Epithelial cell of prostate (primary cell): ENCODE results near the gene GREB1.

Source experiments
- DNase-seq: peaks from one replicate; pipeline ENCODE4 v3.0.0-alpha.2; 2011; ENCODE audit warnings: low read depth, low spot score
- H3K27ac ChIP-seq: fragments of 450-650 bp; 2 replicates; pipeline ENCODE4 v1.5.1; 2017; ENCODE audit warnings: mild to moderate bottlenecking

Gene GREB1

DNA sequence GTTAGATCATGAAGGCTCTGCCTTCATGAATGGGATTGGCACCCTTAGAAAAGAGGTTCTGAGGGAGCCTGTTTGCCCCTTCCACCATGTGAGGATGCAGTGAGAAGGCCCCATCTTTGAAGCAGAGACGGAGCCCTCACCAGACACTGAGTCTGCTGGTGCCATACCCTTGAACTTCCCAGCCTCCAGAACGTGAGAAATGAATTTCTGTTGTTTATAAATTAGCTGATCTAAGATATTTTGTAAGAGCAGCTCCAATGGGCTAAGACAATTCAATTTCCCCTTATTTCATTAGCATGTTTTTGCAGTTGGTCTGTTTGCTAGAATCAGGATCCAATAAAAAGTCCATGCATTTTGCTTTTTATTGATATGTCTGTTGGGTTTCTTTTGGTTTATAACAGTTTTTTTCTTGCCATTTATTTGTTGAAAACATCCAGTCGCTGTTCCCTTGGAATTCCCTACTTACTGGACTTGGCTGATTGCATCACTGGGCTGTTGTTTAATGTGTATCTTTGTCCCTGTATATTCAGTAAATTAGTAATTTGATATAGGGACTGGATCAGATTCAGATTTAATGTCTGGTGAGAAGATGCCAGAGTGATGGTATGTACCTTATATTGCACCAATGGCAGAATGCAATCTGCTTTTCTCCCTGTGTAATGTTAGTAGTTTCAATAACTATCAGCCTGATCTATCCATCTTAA, 24.0 kb upstream of the GREB1 start:
- no peak overlapping the region for H3K27ac ChIP-seq
- DNase-seq, result no peak

DNA sequence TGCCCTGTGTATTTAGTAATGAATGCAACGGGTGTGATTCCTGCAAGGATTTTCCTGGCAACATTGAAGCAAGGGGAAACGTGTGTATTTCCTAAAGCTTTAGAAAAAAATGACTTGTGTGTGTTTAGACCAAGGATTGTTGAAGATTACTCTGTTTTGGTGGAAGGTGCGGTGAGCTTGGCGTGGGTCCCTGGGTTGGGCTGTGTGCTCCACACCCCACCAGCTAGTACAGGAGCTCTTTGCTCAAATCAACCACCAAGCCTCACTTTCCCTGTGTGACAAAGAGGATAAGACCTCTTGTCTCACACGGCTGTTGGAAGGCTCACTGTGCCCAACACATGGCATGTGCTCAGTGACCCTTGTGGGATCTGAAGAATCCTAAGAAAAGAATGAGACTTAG, 21.4 kb upstream of the GREB1 start:
- no peak overlapping the region for H3K27ac ChIP-seq
- no peak for DNase-seq

DNA sequence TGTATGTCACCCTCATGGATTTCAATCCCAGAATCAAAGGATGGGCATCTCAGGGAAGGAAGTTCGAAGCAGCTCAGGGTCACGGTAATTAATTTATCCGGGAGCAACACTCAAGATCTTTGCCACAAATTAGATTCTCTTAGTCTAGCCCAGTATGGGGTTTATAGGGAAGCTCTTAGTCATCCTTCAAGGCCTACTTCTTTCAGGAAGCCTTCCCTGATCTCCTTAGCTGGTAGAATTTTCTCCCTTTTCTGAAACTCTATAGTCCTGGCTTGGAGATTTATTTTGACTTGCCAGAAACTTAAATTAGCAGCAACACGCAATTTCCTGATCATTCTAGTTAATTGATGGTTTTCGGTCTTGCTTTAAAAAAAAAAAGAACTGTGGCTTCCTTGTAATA, 20.5 kb upstream of the GREB1 start:
- DNase-seq, result no peak

DNA sequence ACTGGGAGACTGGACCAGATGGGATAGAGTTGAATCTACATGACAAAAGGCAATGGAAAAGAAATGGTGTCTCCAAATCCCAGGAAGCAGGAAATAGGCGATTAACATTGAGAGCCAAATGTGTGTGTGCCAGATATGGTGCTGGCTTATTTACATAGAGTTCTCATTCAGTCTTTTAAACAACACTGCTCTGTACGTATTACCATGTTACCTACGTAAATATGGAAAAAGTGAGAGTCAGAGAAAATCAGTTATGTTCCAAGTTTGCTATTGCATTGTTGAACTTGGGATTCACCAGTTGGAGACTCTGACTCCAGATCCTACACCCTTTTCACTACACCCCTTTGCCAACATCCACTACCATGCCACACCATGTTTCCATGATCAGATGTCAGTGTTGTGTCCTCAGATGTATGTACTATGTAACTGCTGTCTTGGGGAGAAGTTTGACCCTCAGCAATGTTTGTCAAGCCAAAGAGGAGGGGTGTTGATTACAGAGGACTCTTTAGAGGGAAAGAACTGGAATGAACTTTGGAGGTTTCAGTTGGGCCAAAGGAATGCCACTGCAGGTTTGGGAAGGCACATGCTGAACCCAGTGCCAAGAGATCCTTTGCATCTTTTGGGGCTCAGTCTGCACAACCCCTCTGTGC, 19.6 kb upstream of the GREB1 start:
- DNase-seq, result no peak
- H3K27ac ChIP-seq, result no peak overlapping the region

More for the DNA sequence above, 20.5 kb upstream of the GREB1 start:
- no peak overlapping the region for H3K27ac ChIP-seq

DNA sequence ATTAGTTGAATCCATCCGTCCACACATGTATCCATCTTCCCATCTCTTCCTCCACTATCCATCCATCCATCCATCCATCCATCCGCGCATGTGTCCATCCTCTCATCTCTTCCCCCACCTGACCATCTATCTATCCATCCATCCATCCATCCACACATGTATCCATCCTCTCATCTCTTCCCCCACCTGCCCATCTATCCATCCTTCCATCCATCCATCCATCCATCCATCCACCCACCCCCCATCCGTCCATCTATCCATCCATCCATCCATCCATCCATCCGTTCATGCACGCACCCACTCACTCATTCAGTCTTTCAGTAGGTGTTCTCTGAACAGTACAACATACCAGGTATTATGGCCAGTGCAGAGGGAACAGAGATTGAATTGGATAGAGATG, 18.9 kb upstream of the GREB1 start:
- DNase-seq, result no peak
- no peak overlapping the region for H3K27ac ChIP-seq

DNA sequence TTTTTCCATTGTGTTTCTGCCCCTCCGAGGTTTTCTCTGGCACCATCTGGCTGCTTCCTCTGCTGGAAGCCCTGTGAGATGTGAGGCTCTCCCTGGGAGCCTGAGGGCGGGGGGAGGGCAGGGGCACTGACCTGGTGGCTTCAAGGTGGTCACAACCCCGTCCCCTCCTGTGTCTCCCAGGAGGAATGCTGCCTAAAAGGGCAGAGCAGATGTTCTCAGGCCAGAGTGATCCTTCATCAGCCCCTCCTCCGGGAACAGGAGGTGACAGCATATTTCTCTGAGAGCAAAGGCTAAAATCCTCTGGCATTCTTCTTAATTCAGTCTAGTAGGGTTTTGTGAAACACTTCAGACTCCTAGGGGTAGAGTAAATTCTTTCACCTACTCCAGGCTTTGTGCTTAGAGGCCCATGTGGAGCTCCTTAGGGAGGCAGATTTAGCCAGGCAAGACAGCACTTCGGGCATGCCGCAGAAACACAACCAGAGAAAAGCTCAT, 18.3 kb upstream of the GREB1 start:
- DNase-seq, result no peak

DNA sequence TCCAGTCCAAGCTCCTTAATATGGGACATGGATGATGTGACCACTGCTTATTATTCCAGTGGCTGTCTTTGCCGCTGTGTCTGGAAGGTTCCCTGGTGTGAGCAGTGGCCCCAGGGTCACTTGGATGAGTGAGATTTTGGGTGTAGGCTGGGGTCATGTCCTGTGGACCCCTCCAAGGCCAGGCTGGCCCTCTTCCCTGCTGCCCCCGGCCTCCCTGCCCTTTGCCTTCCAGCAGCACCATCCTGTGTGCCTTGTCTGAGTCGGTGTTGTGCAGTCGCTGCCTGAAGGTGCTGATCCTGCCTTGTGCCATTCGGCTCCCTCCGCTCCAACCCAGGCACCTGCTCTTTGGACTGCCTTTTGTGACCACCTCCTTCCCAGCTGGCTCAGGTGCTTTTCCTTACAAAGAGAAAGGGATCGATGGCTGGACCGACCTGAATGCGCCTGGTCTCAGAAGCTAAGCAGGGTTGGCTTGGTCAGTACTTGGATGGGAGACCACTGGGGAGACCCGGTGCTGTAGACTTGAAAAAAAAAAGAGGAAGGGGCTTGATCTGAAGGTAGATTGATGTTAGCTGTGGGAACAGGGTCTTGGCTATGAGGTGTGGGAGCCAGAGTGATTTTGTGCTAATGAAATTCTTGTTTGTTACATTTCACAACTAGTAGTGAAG, 16.7 kb upstream of the GREB1 start:
- no peak for DNase-seq
- no peak overlapping the region for H3K27ac ChIP-seq

More for the DNA sequence above, 18.3 kb upstream of the GREB1 start:
- no peak overlapping the region for H3K27ac ChIP-seq

DNA sequence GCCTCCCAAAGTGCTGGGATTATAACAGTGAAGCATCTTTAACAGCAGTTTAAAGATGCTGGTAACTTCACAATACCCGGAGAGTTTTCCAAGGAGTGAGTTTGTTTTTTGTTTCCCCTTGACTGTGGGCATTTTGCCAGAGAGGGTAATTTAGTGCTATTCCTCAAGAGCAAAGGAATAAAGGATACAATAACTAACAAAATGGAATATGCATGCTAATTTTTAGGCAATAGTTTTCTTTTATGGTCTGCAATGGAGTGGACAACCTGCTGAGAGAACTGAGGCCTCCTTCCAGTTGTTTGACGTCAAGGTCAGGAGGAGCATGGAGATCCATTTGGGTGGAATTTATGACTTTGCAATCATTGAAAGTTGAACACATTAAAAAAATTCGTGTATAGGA, 15.9 kb upstream of the GREB1 start:
- H3K27ac ChIP-seq, result no peak overlapping the region
- DNase-seq, result no peak

DNA sequence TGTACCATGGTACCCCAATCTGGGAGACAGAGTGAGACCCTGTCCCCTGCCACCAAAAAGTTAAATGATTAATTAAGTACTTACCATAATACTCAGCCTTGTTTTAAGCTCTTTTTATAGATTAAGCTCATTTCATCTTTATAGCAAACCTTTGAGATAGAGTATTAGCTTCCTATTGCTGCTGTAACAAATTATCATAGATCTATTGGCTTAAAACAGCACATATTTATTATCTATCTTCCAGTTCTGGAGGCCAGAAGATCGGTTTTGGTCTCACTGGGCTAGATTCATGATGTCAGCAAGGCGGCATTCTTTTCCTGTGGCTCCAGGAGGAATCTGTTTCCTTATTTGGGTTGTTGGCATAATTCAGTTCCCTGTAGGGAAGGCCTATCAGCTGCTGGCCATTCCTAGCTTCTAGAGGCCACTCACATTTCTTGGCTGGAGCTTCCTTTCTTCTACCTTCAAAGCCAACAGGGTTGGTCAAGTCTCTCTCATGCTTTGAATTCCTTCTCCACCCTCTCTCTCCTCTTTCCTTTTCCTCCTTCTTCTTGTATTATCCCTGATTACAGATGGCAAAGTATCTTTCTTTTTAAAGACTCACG, 13.7 kb upstream of the GREB1 start:
- H3K27ac ChIP-seq, result no peak overlapping the region
- no peak for DNase-seq

DNA sequence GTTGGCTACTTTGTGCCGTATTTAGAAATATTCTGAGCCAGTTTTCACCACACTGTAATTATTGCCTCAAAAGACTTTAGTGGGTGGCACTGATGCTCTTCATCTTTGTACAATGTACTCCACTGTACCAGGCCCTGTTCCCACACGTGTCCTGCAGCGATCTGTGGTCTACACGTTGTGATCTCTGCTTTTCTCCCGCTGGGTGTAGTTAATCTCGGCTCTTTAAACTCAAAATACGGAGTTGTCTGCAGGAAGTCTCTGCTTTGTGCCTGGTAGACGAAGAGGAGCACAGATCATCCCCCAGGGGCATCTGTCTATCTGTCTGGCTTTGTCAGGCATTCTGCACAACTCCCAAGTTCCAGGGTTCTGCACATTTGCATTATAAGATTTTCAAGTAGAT, 12.1 kb upstream of the GREB1 start:
- DNase-seq, result no peak
- no peak overlapping the region for H3K27ac ChIP-seq

DNA sequence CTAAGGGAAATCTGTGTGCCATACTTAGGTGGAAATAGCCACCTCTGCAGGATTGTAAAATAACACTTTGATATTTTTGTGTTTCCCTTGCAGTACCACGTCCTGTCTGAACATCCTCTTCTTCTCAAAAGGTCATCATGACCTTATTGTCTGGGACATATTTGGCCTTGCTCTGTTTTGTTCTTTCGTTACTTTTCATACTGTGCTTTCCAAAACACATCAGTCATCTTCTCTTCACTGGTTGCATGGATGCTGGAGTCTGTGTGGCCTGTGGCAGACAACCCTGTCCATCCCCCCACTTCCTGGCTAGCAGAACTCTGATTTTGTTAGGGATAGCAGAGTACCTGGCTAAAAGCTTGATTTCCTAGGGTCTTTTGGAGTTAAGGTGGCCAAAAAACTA, 9.4 kb upstream of the GREB1 start:
- no peak overlapping the region for H3K27ac ChIP-seq
- DNase-seq, result no peak

DNA sequence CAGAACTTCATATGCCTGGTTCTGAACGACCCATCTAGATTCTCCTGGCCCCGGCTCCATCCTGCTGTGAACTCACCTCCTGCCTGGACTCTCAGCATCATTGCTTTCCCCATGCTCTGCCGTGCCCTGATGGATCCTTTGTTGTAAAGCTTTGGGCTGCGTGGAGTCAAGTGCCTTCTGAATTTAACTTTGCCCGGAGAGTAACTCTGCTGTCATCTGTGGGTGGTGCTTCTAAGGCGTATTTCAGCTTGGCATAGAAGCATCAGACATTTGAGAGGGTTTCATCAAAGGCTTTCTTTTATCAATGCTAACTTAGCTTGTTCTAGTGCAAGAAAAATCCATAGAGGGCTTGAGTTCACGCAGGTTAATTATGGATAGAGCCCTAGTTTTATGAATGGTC, 8.1 kb upstream of the GREB1 start:
- H3K27ac ChIP-seq, result no peak overlapping the region
- DNase-seq, result no peak

DNA sequence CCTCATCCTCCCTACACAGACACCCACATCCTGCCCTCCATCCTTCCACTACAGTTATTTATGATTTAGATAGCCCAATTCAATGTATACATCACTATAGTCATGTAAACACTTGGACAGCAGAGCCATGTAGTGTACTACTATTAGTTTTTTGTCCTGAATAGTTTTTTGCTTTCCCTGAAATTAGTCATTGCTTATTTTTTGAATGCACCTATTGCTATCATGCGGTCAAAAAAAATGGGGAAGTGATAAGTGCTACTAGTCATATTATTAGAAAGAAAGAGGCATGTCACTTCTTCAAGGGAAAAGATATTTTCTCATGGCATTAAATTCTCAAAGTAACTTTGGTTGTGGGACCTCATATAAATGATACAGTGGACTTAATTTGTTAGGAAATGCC, 6.8 kb upstream of the GREB1 start:
- no peak overlapping the region for H3K27ac ChIP-seq
- DNase-seq, result no peak

DNA sequence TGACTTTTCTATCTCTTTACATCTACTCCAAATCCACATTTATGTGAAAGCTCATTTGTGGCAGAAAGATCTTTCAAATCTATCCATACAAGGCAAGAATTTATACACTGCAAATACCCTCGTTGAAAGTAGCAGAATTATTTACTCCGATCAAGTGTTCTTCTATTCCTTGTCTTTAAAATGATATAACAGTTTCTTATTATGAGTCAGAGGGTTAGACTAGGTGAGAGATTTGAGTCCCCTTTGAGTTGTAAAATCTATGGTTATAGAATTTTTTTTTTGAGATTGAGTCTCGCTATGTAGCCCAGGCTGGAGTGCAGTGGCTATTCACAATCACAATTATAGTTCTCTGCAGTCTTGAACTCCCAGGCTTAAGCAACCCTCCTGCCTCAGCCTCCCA, 5.6 kb upstream of the GREB1 start:
- H3K27ac ChIP-seq, result no peak overlapping the region

DNA sequence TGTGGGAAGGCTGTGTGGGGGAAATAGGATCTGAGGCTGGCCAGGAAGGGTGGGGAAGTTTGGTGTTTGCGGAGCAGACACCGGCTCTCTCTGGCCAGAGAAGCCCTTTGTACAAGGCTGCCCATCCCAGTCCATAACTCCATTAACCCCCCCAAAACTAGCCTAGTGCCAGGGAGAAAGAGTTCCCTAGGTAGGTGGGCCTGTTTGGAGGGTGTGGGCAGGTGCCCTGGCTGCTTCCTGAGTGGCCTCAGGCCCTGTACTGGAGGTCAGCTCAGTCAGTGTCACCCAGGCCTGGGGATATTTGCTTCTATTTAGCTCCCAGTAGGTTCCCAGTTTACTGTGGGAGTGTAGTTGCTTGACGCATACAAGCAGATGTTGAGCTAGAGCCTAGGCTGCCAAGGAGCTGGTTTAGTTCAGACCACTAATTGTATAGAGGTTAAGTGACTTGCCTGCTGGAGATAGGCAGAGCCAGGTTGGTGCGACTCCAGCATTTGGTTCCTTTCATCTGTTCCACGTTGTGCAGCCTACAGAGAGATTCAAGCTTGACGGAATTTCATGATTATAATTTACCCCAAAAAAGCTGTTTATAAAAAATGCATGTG, 2.9 kb upstream of the GREB1 start:
- DNase-seq, result no peak
- no peak overlapping the region for H3K27ac ChIP-seq

More for the DNA sequence above, 5.6 kb upstream of the GREB1 start:
- DNase-seq, result no peak

DNA sequence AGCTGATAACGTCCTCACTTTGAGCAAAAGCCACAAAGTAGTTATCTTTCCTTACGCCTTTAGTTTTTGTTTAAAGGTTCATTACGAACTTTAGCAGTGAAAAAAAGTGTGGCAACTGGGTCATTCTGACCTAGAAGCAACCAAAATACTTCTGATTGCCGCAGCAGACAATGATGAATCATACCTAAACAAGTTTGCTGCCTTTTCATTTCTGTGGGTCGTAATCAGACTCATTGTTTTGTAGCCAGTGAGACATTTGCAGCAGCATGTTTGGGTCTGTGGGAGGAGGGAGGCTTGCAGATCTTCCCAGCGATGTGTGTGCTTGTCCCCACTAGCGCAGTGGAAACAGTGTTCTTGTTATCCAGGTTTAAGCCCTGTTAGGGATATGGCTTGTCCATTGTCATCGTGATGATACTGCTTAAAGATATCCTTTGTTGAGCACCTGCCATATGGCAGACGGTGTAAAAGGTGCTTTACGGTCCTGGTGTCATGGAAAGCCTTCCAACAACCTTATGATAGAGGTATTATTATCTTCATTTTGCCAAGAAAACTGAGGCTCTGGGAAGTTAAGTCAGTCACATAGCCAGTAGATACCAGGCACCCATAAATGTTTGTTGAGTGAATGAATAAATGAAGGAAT, 1.3 kb upstream of the GREB1 start:
- peak; percentile 59 for DNase-seq
- H3K27ac ChIP-seq, result no peak overlapping the region

DNA sequence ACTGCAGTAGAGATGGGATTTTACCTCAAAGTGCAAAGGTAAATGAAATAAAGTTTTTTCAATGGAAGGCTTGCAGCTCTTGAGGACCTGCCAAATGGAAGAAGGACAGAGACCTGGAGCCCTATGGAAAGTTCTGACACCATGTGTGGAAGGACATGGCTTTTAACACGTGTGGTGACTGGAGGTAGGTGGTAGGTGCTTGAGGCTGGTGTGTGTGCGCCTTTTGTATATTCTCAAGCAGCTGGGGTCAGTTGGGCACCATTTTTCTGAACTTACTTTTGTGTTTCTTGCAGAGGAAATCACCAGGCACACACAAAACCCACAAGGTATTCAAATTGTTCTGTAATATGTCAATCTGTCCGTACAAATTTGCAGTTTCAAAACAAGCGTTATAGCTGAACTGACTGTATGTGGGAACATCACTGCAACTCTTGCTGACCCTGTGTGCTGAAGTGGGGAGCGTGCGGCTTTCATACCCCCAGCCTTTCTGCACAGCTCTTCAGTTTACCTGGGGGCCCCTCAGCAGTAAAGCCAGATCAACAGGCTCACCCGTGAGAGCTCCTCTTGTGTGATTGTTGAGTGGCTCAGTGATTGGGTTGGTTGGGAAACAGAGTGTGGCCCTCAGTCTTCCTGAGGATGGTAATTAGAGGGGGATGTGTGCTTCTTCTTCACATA, 363 bp downstream of the GREB1 start:
- H3K27ac ChIP-seq, result no peak overlapping the region
- no peak for DNase-seq

DNA sequence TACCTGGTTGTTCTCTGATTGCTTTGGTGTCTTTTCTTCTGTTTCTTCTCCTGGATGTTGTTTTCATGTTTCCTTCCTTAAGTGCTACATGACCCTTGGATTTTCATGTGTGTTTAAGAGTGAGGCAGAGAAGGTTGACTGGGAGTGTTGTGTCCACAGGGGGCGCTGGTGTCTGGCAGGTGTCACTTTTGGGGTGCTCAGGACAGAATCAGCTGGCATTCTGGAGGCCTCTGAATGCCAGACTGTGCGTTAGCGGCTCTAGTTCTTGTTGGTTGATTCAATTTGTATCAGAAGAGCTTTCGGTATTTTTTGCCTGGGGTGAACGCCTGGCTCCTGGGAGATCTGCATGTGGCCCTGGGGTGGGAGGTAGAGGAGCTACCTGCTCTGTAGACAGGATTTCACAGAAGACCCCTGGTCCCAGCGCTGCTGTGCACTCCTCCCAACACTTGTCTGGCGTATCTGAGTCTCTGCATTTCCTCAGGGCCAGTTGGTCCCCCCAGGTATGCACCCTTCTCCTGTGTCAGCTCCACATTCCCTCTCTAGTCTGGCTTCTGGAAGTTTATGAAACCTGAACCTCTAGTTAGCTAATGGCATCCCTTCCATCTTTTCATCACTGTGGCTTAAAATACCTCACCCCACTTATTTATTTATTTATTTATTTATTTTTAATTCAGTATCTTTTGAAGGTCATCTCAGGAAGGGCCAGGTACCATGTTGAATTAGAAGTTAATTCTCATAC, 1.1 kb downstream of the GREB1 start:
- no peak for DNase-seq
- no peak overlapping the region for H3K27ac ChIP-seq

DNA sequence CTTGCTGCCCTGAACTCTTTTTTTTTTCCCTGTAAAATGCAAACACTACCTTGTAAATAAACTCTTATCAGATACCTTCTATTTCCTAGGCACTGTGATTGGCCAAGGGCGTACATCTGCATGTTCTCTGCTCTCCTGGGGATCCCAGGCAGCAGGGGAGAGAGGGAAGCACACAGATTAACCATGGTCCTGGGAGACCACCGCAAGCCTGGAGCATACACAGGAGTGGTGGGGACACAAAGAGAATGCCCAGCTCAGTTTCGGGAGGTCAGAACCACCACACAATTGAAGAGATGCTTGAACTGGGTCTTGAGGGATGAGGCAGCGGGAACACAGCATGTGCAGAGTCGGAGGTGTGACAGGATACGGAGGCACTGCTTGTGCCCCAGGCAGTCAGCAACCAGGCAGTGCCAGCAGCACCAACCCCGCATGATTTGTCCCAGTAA, 2.1 kb downstream of the GREB1 start:
- DNase-seq, result no peak
- no peak overlapping the region for H3K27ac ChIP-seq
